LNCaP clone FGC (cell line): ENCODE data around the gene LDLRAD1.
"Not testable (repeated sequence)": the region's sequence is repeated elsewhere in the genome, so short reads cannot be mapped to it uniquely, and the experiment has no call there.

Source experiments
- DNase-seq: peaks from one replicate; pipeline ENCODE4 v3.0.0-alpha.2; 2011; ENCODE audit warnings: low read depth
- H3K4me3 ChIP-seq: 2 replicates; pipeline ENCODE4 v1.5.1; 2011; ENCODE audit warnings: mild to moderate bottlenecking, low read depth, low read length, control low read depth
- CTCF ChIP-seq: IDR thresholded peaks from 2 replicates; pipeline ENCODE4 v1.5.1; 2012; ENCODE audit warnings: mild to moderate bottlenecking; ENCODE audit not compliant: control insufficient read depth, insufficient read depth; ENCODE audit errors: extremely low read depth

The LDLRAD1 gene

DNA sequence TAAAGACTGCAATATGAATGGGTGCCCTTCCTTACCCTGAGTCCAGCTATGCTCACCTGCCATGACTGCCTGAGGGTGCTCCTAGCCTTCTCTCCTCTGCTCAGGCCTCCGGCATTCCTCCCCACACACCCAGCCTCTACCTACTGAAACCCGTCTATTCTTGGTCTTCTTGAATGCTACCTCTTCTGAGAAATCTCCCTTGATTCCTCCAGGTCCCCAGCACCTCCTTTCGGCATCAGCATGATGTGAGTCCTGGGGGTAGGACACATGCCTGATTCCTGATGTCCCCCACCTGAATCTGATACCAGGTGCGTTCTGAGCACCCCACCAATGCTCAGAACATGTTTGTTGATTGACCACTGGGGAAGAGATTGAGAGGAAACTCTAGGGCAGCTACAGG, 8.6 kb downstream of the LDLRAD1 start:
- no peak for TF ChIP-seq CTCF
- H3K4me3 ChIP-seq, result no peak overlapping the region
- DNase-seq, result no peak

DNA sequence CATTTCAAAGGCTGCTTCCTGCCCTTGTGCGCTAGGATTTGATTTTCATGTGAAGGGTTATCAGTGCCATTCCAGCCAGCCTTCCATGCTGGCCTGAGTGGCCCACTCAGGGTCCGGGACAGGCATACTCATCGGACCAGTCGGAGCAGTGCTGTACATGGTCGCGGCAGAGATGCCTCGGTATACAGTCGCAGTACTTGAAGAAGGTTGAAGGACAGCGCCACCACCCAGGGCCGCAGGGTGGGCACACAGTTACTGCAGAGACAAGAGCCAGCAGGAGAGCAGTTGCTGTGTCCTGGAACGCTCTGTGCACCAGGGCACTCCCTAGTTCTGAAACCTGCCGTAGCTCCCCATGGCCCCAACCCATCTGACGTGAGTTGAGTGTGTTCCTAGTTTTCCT, 9.1 kb downstream of the LDLRAD1 start:
- no peak overlapping the region for H3K4me3 ChIP-seq
- no peak for TF ChIP-seq CTCF
- DNase-seq, result no peak

DNA sequence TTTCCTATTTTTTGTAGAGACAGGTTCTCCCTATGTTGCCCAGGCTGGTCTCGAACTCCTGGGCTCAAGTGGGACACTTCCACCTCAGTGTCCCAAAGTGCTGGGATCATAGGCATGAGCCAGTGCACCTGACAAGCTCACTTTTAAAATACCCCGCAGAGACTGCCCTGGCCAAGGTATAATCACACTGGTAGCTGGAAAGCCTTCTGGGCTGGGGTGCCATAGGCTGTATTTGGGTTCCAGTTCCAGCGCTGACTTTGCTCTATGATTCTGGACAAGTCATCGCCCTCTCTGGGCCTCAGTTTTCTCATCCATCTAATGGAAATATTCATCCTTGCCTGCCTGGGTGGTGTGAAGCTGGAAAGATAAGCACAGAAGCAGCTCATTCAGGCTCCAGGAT, 10.4 kb downstream of the LDLRAD1 start:
- no peak overlapping the region for H3K4me3 ChIP-seq
- no peak for TF ChIP-seq CTCF
- no peak for DNase-seq

GRCh38 chr1:54006508-54006907, 11.5 kb downstream of the LDLRAD1 start:
- TF ChIP-seq CTCF, result no peak
- DNase-seq, result no peak
- no peak overlapping the region for H3K4me3 ChIP-seq

DNA sequence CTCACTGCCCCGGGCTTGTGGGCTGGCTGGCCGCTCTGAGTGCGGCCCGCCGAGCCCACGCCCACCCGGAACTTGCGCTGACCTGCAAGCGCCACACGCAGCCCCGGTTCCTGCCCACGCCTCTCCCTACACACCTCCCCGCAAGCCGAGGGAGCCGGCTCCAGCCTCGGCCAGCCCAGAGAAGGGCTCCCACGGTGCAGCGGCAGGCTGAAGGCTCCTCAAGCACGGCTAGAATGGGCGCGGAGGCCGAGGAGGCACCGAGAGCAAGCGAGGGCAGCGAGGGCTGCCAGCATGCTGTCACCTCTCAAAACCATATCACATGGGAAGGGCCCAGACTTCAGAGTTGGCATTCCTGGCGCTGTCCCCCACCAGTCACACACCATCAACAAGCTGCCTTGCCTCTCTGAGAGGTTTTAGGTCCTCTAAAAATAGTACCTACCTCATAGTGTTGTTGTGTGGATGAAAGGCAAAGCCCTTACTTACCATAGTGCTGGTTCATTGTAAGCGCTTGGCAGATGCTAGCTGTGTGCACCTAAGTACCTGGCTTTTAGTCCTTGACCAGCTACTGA, 13.4 kb downstream of the LDLRAD1 start:
- no peak overlapping the region for H3K4me3 ChIP-seq
- DNase-seq, result no peak
- no peak for TF ChIP-seq CTCF

GRCh38 chr1:54003750-54004480, 14.1 kb downstream of the LDLRAD1 start:
- H3K4me3 ChIP-seq, DNase-seq: not testable (repeated sequence)

DNA sequence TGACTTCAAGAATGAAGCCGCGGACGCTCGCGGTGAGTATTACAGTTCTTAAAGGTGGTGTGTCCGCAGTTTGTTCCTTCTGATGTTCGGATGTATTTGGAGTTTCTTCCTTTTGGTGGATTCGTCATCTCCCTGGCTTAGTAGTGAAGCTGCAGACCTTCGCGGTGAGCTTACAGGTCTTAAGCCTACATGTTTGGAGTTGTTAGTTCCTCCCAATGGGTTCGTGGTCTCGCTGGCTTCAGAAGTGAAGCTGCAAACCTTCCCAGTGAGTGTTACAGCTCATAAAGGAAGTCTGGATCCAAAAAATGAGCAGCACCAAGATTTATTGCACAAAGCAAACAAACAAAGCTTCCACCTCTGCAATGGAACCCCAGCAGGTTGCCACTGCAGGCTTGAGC, 14.7 kb downstream of the LDLRAD1 start:
- no peak overlapping the region for H3K4me3 ChIP-seq
- TF ChIP-seq CTCF, result no peak
- no peak for DNase-seq
